Brain microvascular endothelial cell (primary cell): Measurements from ENCODE around the gene SLC7A6.
A peak's percentile ranks its signal among the peaks of the same experiment; 100 is the strongest.

Experiments
- DNase-seq: peaks from one replicate; pipeline ENCODE4 v3.0.0-alpha.2; 2020
- H3K27ac ChIP-seq: fragments of 250-450 bp; sonication (Bioruptor Pico); 2 replicates; pipeline ENCODE4 v1.5.1; 2020; ENCODE audit warnings: mild to moderate bottlenecking, moderate library complexity
- H3K27me3 ChIP-seq: fragments of 250-450 bp; sonication (Bioruptor Pico); replicated peaks from 2 replicates; pipeline ENCODE4 v1.5.1; 2020; ENCODE audit warnings: mild to moderate bottlenecking
- H3K36me3 ChIP-seq: fragments of 250-450 bp; sonication (Bioruptor Pico); replicated peaks from 2 replicates; pipeline ENCODE4 v1.5.1; 2020; ENCODE audit warnings: mild to moderate bottlenecking
- H3K4me3 ChIP-seq: 2 replicates; pipeline ENCODE4 v1.5.1; 2011; ENCODE audit warnings: low read depth, mild to moderate bottlenecking, control low read depth, low read length, moderate library complexity
- CTCF ChIP-seq: IDR thresholded peaks from 2 replicates; pipeline ENCODE4 v1.5.1; 2011; ENCODE audit warnings: low read depth, mild to moderate bottlenecking, moderate library complexity, low read length, control low read depth, inconsistent platforms; ENCODE audit errors: missing control alignments
- in situ Hi-C: cut with HindIII; loops from 2 replicates; pipeline ENCODE4 v1.10.0; 2017; ENCODE audit warnings: low sequenced_read_pairs, low pct_ligation_motif_present

The SLC7A6 gene

GRCh38 chr16:68264128-68265077 is at the start of gene SLC7A6:
SLC7A6 (plus strand) TSS chr16:68264526; CDS start chr16:68274727, 10,201 bp downstream.
- in situ Hi-C loops = no loop called here
- peak; percentile 85 for TF ChIP-seq CTCF

GRCh38 chr16:68214726-68215125 is 49.6 kb upstream of the SLC7A6 start:
- TF ChIP-seq CTCF = no peak

More at GRCh38 chr16:68264128-68265077, at the start of gene SLC7A6:
- Histone ChIP-seq H3K27ac (peak within 1 kb of the TSS; percentile 96), H3K4me3 (peak within 1 kb of the TSS; percentile 93), H3K36me3 (no peaks in the 10 kb centered on the region), H3K27me3 (no peaks in the 10 kb centered on the region)
- DNase-seq = peak; percentile 59

GRCh38 chr16:68215302-68215701 is 49.0 kb upstream of the SLC7A6 start:
- TF ChIP-seq CTCF = no peak

More at GRCh38 chr16:68214726-68215125, 49.6 kb upstream of the SLC7A6 start:
- Histone ChIP-seq H3K4me3 (no peak overlapping the region), H3K27me3 (no peaks in the 10 kb centered on the region), H3K36me3 (no peaks in the 10 kb centered on the region), H3K27ac (no peak overlapping the region)
- in situ Hi-C loops = no loop called here
- DNase-seq = no peak

GRCh38 chr16:68216240-68216639 is 48.1 kb upstream of the SLC7A6 start:
- Histone ChIP-seq H3K27me3 (no peaks in the 10 kb centered on the region), H3K27ac (no peak overlapping the region), H3K4me3 (no peak overlapping the region), H3K36me3 (no peaks in the 10 kb centered on the region)
- TF ChIP-seq CTCF = no peak
- no peak for DNase-seq
- in situ Hi-C loops = no loop called here

More at GRCh38 chr16:68215302-68215701, 49.0 kb upstream of the SLC7A6 start:
- Histone ChIP-seq H3K4me3 (no peak overlapping the region), H3K27me3 (no peaks in the 10 kb centered on the region), H3K27ac (no peak overlapping the region), H3K36me3 (no peaks in the 10 kb centered on the region)
- in situ Hi-C loops = no loop called here
- no peak for DNase-seq

GRCh38 chr16:68217506-68217905 is 46.8 kb upstream of the SLC7A6 start:
- H3K27ac ChIP-seq = no peak overlapping the region
- no peaks in the 10 kb centered on the region for H3K36me3 ChIP-seq
- no peak overlapping the region for H3K4me3 ChIP-seq
- no peak for TF ChIP-seq CTCF
- no peak for DNase-seq
- in situ Hi-C loops = no loop called here
- H3K27me3 ChIP-seq = no peaks in the 10 kb centered on the region
